CD14-positive monocyte (primary cell): ENCODE results near the gene DLG4. TPM values are rescaled to one million over a fixed set of nuclear protein-coding genes. Genes with fewer than 3 reads are reported as not detected.

ENCODE experiments used
- DNase-seq, 3 donors: peaks; one replicate each; pipeline ENCODE4 v3.0.0-alpha.2; 2011 to 2022
- H2AFZ ChIP-seq: 2 replicates; pipeline ENCODE4 v1.6.0; 2012; ENCODE audit warnings: mild to moderate bottlenecking, low read depth, low read length, inconsistent platforms; ENCODE audit not compliant: insufficient read depth, poor library complexity, severe bottlenecking
- H3K27ac ChIP-seq, 2 donors: 1 replicate in 1 of 2; 2 replicates in 1 of 2; pipeline ENCODE4 v1.5.1; 2012 to 2013; ENCODE audit warnings: low read length in 2 of 2, control low read depth in 1 of 2, inconsistent platforms in 1 of 2, low read depth in 1 of 2, mild to moderate bottlenecking in 1 of 2
- H3K27me3 ChIP-seq, 2 donors: one replicate each; pipeline versions ENCODE4 v1.6.0 to v1.6.1; 2011 to 2013; ENCODE audit warnings: low read length in 2 of 2; ENCODE audit not compliant: control insufficient read depth in 2 of 2, insufficient read depth in 2 of 2
- H3K36me3 ChIP-seq, 2 donors: replicated peaks in 1 of 2; 1 replicate in 1 of 2; 2 replicates in 1 of 2; pipeline versions ENCODE4 v1.5.1 to v1.6.1; 2012 to 2013; ENCODE audit warnings: low read length in 2 of 2, control low read depth in 1 of 2, inconsistent platforms in 1 of 2, mild to moderate bottlenecking in 1 of 2; ENCODE audit not compliant: insufficient read depth in 2 of 2, control insufficient read depth in 1 of 2
- H3K4me1 ChIP-seq, 2 donors: 1 replicate in 1 of 2; 2 replicates in 1 of 2; pipeline versions ENCODE4 v1.5.1 to v1.6.1; 2012 to 2013; ENCODE audit warnings: low read length in 2 of 2, control low read depth in 1 of 2, inconsistent platforms in 1 of 2, mild to moderate bottlenecking in 1 of 2, moderate library complexity in 1 of 2; ENCODE audit not compliant: insufficient read depth in 2 of 2, control insufficient read depth in 1 of 2
- H3K4me2 ChIP-seq: replicated peaks from 2 replicates; pipeline ENCODE3; 2012; ENCODE audit warnings: low read length, moderate library complexity, mild to moderate bottlenecking; ENCODE audit not compliant: poor library complexity, severe bottlenecking; ENCODE audit errors: extremely low read depth
- H3K4me3 ChIP-seq, 3 experiments: fragments of 200-600 bp in 1 of 3; sonication (generic) in 1 of 3; replicated peaks in 1 of 3; 1 replicate in 2 of 3; 2 replicates in 1 of 3; pipeline ENCODE4 v1.5.1; 2011 to 2013; ENCODE audit warnings: low read length in 3 of 3, mild to moderate bottlenecking in 3 of 3, control low read depth in 2 of 3, low read depth in 2 of 3, inconsistent platforms in 1 of 3, moderate library complexity in 1 of 3
- H3K79me2 ChIP-seq: 2 replicates; pipeline ENCODE4 v1.6.0; 2012; ENCODE audit warnings: mild to moderate bottlenecking, control low read depth, inconsistent platforms, low read length, moderate library complexity; ENCODE audit not compliant: insufficient read depth
- H3K9ac ChIP-seq: 2 replicates; pipeline ENCODE4 v1.6.0; 2017; ENCODE audit warnings: low read length, mild to moderate bottlenecking; ENCODE audit not compliant: insufficient read depth, poor library complexity, severe bottlenecking
- H3K9me3 ChIP-seq, 2 donors: replicated peaks in 1 of 2; 1 replicate in 1 of 2; 2 replicates in 1 of 2; pipeline versions ENCODE4 v1.5.1 to v1.6.1; 2012 to 2013; ENCODE audit warnings: low read length in 2 of 2, control low read depth in 1 of 2; ENCODE audit not compliant: control insufficient read depth in 1 of 2, insufficient read depth in 1 of 2
- H4K20me1 ChIP-seq: 2 replicates; pipeline ENCODE4 v1.6.0; 2012; ENCODE audit warnings: mild to moderate bottlenecking, low read length, control low read depth, moderate library complexity; ENCODE audit not compliant: insufficient read depth
- H3K27ac Mint-ChIP-seq, 7 donors: one replicate each; pipeline ENCODE4 v1.8.0; 2020; ENCODE audit warnings: mild to moderate bottlenecking in 7 of 7, mixed read lengths in 7 of 7, moderate library complexity in 6 of 7, inconsistent platforms in 2 of 7
- H3K27me3 Mint-ChIP-seq, 3 donors: one replicate each; pipeline ENCODE4 v1.8.0; 2021 to 2022; ENCODE audit warnings: low read depth in 3 of 3, mild to moderate bottlenecking in 3 of 3, mixed read lengths in 3 of 3, moderate library complexity in 3 of 3, inconsistent platforms in 1 of 3
- H3K36me3 Mint-ChIP-seq, 2 donors: one replicate each; pipeline ENCODE4 v1.8.0; 2020; ENCODE audit warnings: mixed read lengths in 2 of 2, inconsistent platforms in 1 of 2, mild to moderate bottlenecking in 1 of 2
- H3K4me1 Mint-ChIP-seq: one replicate; pipeline ENCODE4 v1.8.0; 2020; ENCODE audit warnings: mild to moderate bottlenecking, mixed read lengths
- H3K4me3 Mint-ChIP-seq, 2 donors: one replicate each; pipeline ENCODE4 v1.8.0; 2020; ENCODE audit warnings: mild to moderate bottlenecking in 2 of 2, mixed read lengths in 2 of 2, moderate library complexity in 1 of 2
- H3K9me3 Mint-ChIP-seq, 7 donors: one replicate each; pipeline ENCODE4 v1.8.0; 2020 to 2022; ENCODE audit warnings: mixed read lengths in 7 of 7, mild to moderate bottlenecking in 6 of 7, moderate library complexity in 6 of 7, inconsistent platforms in 2 of 7
- CTCF ChIP-seq: fragments of 200-600 bp; IDR thresholded peaks from one replicate; pipeline ENCODE4 v1.8.0; 2022; ENCODE audit warnings: antibody characterized with exemption, mild to moderate bottlenecking
- WGBS: methylation state at CpG from one replicate; pipeline ENCODE4 v1.1.5; 2013; ENCODE audit warnings: missing lambda C conversion rate; ENCODE audit not compliant: insufficient coverage; 5-methylcytosine and 5-hydroxymethylcytosine counted together
- intact Hi-C, 2 donors: fragments of 100-400 bp; cut with micrococcal nuclease; formaldehyde crosslinking; loops; one replicate each; pipeline versions ENCODE4 v1.15.0 to v1.15.1; 2023
- polyA plus RNA-seq, 3 donors: library from polyadenylated mRNA; depleted of rRNA in 1 of 3; unstranded in 2 of 3; stranded (reverse) in 1 of 3; fragments of 300-500 nt in 2 of 3; fragments of >200 nt in 1 of 3; fragmentation: Illumina TruSeq in 2 of 3; gene quantifications; 1 replicate in 2 of 3; 2 replicates in 1 of 3; pipeline ENCODE4 v1.2.3, GENCODE V29; 2012 to 2021

The DLG4 gene
- polyA plus RNA-seq, 3 donors = 0.37 to 42.6 (median 0.39) TPM

GRCh38 chr17:7156342-7156940 is 63.2 kb downstream of the DLG4 start:
- Histone ChIP-seq H4K20me1 (no peaks in the 10 kb centered on the region), H3K27ac (no peak overlapping the region), H3K4me2 (no peak overlapping the region), H3K79me2 (no peaks in the 10 kb centered on the region), H3K4me3 (no peak overlapping the region), H3K4me1 (peaks cover 21 to 26% of the 10 kb centered on the region in 2 donors), H3K9me3 (no peaks in the 10 kb centered on the region), H2AFZ (no peak overlapping the region), H3K27me3 (no peaks in the 10 kb centered on the region), H3K9ac (no peak overlapping the region), H3K36me3 (no peaks in the 10 kb centered on the region)
- DNase-seq = no peak
- H3K27ac Mint-ChIP-seq = peak overlapping the region in 3 of 7 donors; percentile 15 to 78 (median 47)
- peaks cover 4 to 13% (median 5%) of the 10 kb centered on the region in 7 donors for H3K9me3 Mint-ChIP-seq
- peaks cover 8 to 19% of the 10 kb centered on the region in 2 donors for H3K36me3 Mint-ChIP-seq
- peak overlapping the region in 1 of 2 donors; percentile 31 for H3K4me3 Mint-ChIP-seq
- no CpG with 5 or more reads among the region's 10 CpGs for WGBS
- peaks cover 41% of the 10 kb centered on the region for H3K4me1 Mint-ChIP-seq
- peaks cover 1 to 12% (median 3%) of the 10 kb centered on the region in 3 donors for H3K27me3 Mint-ChIP-seq
- intact Hi-C loops = no loop called here
- no peak for TF ChIP-seq CTCF

- Mint-ChIP-seq H3K4me1 (peaks cover 28% of the 10 kb centered on the region), H3K27ac (peak overlapping the region in 1 of 7 donors; percentile 18), H3K36me3 (peaks cover 19 to 41% of the 10 kb centered on the region in 2 donors), H3K4me3 (no peak overlapping the region), H3K27me3 (peaks cover 0 to 11% (median 1%) of the 10 kb centered on the region in 3 donors), H3K9me3 (peaks cover 0 to 4% (median 0%) of the 10 kb centered on the region in 7 donors)
- H4K20me1 ChIP-seq = peaks cover 56% of the 10 kb centered on the region
- H2AFZ ChIP-seq = no peak overlapping the region
- WGBS = 100% methylated on average over 1 of the region's 3 CpGs
- H3K9me3 ChIP-seq = no peaks in the 10 kb centered on the region
- no peaks in the 10 kb centered on the region for H3K27me3 ChIP-seq
- peaks cover 0 to 13% of the 10 kb centered on the region in 2 donors for H3K36me3 ChIP-seq
- intact Hi-C loops = no loop called here
- H3K79me2 ChIP-seq = peaks cover 8% of the 10 kb centered on the region
- peaks cover 10 to 17% of the 10 kb centered on the region in 2 donors for H3K4me1 ChIP-seq
- H3K4me3 ChIP-seq = no peak overlapping the region
- no peak overlapping the region for H3K27ac ChIP-seq
- no peak overlapping the region for H3K9ac ChIP-seq
- DNase-seq = no peak
- no peak overlapping the region for H3K4me2 ChIP-seq
- TF ChIP-seq CTCF = no peak
These were observed 71.9 kb downstream of the DLG4 start for GRCh38 chr17:7147772-7148171.
